ENCODE measurements around the gene CCDC88C.

The CCDC88C gene

DNA sequence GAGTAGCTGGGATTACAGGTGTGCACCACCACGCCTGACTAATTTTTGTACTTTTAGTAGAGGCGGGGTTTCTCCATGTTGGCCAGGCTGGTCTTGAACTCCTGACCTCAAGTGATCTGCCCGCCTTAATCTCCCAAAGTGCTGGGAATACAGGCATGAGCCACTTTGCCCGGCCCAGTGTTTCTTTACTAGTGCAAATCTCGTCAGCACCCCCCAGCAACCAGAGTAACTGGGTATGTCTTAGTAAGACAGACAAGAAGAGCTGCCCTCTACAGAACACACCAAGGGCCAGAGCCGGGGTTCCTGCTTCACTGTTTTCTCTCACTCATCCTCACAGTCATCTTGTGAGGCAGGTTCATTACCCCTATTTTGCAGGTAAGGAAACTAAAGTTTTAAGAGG lies 94.6 kb downstream of the CCDC88C start:
- Histone ChIP-seq H3K27ac (ENCODE audit: low read depth, low read length) (no peak overlapping the region), H2AFZ (ENCODE audit: low read length, unreplicated experiment) (no peak overlapping the region), H3K27me3 (ENCODE audit: insufficient read depth, low read length) (no peaks in the 10 kb centered on the region), H3K36me3 (ENCODE audit: insufficient read depth, low read length) (no peaks in the 10 kb centered on the region), H3K4me3 (ENCODE audit: low read depth, low read length) (no peak overlapping the region), H3K79me2 (ENCODE audit: control insufficient read depth, insufficient read depth, low read length, unreplicated experiment) (no peaks in the 10 kb centered on the region), H3K4me1 (ENCODE audit: control insufficient read depth, insufficient read depth, low read length, unreplicated experiment) (peaks cover 10% of the 10 kb centered on the region)

DNA sequence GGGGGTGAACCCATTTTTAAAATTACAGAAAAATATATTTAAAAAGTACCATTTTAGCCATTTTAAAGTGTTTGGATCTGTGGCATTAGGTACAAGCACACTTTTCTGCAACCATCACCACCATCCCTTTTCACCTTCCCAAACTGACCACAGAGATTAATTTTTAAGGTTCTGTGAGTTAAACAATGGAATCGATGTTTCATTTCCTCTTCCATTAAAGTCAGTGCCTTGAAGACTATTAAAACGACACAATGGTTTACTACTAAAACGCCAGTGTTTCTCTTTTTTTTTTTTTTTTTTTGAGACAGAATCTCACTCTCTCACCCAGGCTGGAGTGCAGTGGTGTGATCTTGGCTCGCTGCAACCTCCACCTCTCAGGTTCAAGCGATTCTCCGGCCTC lies 95.0 kb downstream of the CCDC88C start:
- no peaks in the 10 kb centered on the region for H3K79me2 ChIP-seq (ENCODE audit: control insufficient read depth, insufficient read depth, low read length, unreplicated experiment)
- no peak overlapping the region for H3K27ac ChIP-seq (ENCODE audit: low read depth, low read length)
- no peak overlapping the region for H3K4me3 ChIP-seq (ENCODE audit: low read depth, low read length)
- H3K27me3 ChIP-seq (ENCODE audit: insufficient read depth, low read length), result no peaks in the 10 kb centered on the region
- no peaks in the 10 kb centered on the region for H3K36me3 ChIP-seq (ENCODE audit: insufficient read depth, low read length)
- H3K4me1 ChIP-seq (ENCODE audit: control insufficient read depth, insufficient read depth, low read length, unreplicated experiment), result peaks cover 12% of the 10 kb centered on the region
- no peak overlapping the region for H2AFZ ChIP-seq (ENCODE audit: low read length, unreplicated experiment)

DNA sequence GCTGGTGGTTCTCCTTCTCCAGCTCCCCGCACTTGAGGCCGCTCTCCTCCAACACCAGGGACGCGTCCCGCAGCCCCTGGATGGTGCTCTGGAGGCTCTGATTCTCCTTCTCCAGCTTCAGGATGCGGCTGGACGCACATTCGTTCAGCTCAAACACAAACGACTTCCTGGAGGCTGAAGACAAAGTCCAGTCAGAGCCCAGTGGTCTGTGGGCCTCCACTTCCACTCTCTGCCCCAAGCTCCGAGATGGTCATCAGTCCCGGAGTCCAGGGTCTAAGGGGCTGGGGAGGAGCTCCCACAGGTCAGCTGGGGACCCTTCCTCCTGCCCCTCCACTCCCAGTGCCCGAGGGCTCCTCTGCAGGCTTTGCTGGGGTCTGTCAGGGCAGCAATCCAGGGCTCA lies 96.5 kb downstream of the CCDC88C start:
- H3K79me2 ChIP-seq (ENCODE audit: control insufficient read depth, insufficient read depth, low read length, unreplicated experiment), result no peaks in the 10 kb centered on the region
- H3K27ac ChIP-seq (ENCODE audit: low read depth, low read length), result no peak overlapping the region
- H3K4me3 ChIP-seq (ENCODE audit: low read depth, low read length), result no peak overlapping the region
- H3K36me3 ChIP-seq (ENCODE audit: insufficient read depth, low read length), result no peaks in the 10 kb centered on the region
- no peak overlapping the region for H2AFZ ChIP-seq (ENCODE audit: low read length, unreplicated experiment)
- no peaks in the 10 kb centered on the region for H3K27me3 ChIP-seq (ENCODE audit: insufficient read depth, low read length)
- H3K4me1 ChIP-seq (ENCODE audit: control insufficient read depth, insufficient read depth, low read length, unreplicated experiment), result peaks cover 21% of the 10 kb centered on the region

DNA sequence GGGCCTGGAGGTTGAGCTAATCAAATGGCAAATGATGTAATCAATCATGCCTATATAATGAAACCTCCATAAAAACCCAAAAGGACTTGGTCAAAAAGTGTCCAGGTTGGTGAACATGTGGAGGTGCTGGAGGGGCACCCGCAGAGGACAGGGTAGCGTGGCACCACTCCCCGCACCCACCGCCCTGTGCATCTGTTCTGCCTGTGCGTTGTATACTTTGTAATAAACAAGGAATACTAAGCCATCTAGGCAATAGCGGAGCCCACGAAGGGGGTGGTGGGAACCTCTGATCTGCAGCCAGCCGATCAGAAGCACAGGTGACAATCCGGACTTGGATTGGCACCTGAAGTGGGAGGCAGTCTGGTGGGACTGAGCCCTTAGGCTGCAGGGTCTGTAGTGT lies 97.4 kb downstream of the CCDC88C start:
- Histone ChIP-seq H3K36me3 (ENCODE audit: insufficient read depth, low read length) (no peaks in the 10 kb centered on the region), H3K4me1 (ENCODE audit: control insufficient read depth, insufficient read depth, low read length, unreplicated experiment) (peaks cover 21% of the 10 kb centered on the region)

DNA sequence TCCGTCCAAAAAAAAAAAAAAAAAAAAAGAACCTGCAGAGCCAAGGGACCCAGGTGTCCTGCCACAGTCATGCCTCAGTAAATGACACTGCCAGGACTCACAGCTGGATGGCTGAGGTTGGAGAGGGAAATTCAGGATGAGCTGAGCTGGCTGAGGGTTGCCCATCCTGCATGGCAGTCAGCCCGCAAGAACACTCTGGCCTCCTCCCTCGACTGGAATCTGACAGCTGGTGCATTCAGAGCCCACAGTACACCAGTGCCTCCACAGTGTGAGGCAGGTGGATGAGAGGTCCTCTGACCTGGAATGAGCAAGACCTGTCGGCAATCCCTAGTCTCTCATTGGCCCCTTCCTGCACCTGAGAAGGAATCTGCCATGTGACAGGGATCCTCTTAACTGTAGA lies 98.7 kb downstream of the CCDC88C start:
- Histone ChIP-seq H3K79me2 (ENCODE audit: control insufficient read depth, insufficient read depth, low read length, unreplicated experiment) (no peaks in the 10 kb centered on the region), H3K27ac (ENCODE audit: low read depth, low read length) (no peak overlapping the region), H3K4me3 (ENCODE audit: low read depth, low read length) (no peak overlapping the region), H3K27me3 (ENCODE audit: insufficient read depth, low read length) (no peaks in the 10 kb centered on the region), H2AFZ (ENCODE audit: low read length, unreplicated experiment) (no peak overlapping the region), H3K36me3 (ENCODE audit: insufficient read depth, low read length) (no peaks in the 10 kb centered on the region), H3K4me1 (ENCODE audit: control insufficient read depth, insufficient read depth, low read length, unreplicated experiment) (peaks cover 14% of the 10 kb centered on the region)

More for the DNA sequence above, 97.4 kb downstream of the CCDC88C start:
- no peak overlapping the region for H3K27ac ChIP-seq (ENCODE audit: low read depth, low read length)
- no peaks in the 10 kb centered on the region for H3K79me2 ChIP-seq (ENCODE audit: control insufficient read depth, insufficient read depth, low read length, unreplicated experiment)
- H2AFZ ChIP-seq (ENCODE audit: low read length, unreplicated experiment), result no peak overlapping the region
- no peaks in the 10 kb centered on the region for H3K27me3 ChIP-seq (ENCODE audit: insufficient read depth, low read length)
- no peak overlapping the region for H3K4me3 ChIP-seq (ENCODE audit: low read depth, low read length)

DNA sequence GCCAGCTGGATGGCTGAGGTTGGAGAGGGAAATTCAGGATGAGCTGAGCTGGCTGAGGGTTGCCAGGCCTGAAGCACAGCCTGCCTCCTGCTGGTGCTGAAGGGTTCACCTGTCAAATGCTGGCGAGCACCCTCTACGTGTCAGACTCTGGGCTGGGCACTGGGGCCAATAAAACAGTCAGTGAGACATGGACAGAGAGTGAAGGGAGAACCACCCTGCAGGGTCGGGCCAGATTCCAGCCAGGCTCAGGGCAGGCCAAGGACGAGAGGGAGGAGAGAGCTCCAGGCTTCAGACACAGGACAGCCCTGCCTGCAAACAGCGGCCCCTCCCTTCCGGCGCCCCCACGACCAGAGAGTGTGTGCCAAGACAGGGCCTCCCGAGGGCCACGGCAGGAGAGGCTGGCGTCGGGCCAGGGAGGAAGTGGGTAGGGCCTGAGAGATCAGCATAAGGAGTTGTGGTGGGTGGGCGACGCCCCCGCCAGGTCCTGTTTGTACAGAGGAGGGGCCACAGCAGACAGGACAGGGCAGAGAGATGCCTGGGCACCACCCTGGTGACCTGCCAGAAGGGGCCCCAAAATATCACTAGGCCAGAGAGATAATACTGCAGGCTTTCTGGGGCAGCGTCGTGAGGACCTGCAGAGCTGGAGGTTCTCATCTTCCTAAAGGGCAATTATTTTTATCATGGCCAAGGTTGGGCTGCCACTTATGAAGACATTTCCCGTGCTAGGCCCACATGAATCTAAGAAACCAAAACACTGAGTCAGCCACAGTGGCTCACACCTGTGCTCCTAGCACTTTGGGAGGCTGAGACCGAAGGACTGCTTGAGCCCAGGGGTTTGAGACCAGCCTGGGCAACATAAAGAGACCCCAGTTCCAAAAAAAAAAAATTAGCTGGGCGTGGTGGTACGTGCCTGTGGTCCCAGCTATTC lies 100.0 kb downstream of the CCDC88C start:
- Histone ChIP-seq H3K4me3 (ENCODE audit: low read depth, low read length) (no peak overlapping the region), H3K4me1 (ENCODE audit: control insufficient read depth, insufficient read depth, low read length, unreplicated experiment) (peaks cover 11% of the 10 kb centered on the region), H3K27me3 (ENCODE audit: insufficient read depth, low read length) (no peaks in the 10 kb centered on the region), H3K36me3 (ENCODE audit: insufficient read depth, low read length) (no peaks in the 10 kb centered on the region), H3K27ac (ENCODE audit: low read depth, low read length) (no peak overlapping the region), H2AFZ (ENCODE audit: low read length, unreplicated experiment) (peak overlapping the region; percentile 13), H3K79me2 (ENCODE audit: control insufficient read depth, insufficient read depth, low read length, unreplicated experiment) (no peaks in the 10 kb centered on the region)

DNA sequence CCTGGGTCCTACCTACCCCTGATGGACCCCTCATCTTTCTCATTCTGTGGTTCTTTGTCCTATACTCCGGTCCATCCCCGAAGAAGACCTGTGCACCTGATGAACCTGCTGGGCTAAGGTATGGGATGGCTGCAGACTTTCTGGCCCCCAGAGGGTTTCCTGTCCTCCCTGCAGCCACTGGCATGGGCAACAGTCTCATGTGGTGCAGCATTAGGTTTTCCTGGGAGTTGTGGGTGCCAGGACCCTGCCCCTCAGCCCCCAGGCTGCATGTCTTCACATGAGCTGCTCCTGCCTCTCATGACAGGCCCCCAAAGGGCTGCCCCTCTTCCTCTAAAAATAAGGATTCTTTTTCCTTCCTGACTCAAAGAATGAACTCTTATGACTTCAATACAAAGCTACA lies 100.9 kb downstream of the CCDC88C start:
- H3K27ac ChIP-seq (ENCODE audit: low read depth, low read length), result no peak overlapping the region
- no peaks in the 10 kb centered on the region for H3K27me3 ChIP-seq (ENCODE audit: insufficient read depth, low read length)
- no peaks in the 10 kb centered on the region for H3K36me3 ChIP-seq (ENCODE audit: insufficient read depth, low read length)

DNA sequence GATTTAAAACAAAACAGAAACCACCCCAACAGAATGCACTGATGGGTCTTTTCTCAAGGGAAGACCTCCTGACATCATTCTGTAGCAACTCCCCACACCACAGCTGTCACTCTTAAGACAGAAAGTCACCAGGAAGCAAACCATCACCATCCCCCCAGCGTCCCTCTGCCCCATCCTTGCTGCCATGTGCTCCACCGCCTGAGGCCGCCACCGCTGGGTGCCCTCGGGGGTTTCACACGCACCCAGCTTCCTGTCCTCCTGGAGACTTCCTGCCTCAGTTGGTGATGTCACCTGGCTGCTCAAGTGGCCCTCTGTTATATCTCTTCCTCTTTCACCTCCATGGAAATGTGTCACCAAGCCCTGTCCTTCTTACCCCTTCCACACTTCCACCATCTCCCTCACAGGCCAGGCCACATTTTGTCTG lies 101.8 kb downstream of the CCDC88C start:
- H2AFZ ChIP-seq (ENCODE audit: low read length, unreplicated experiment), result no peak overlapping the region
- H3K27ac ChIP-seq (ENCODE audit: low read depth, low read length), result no peak overlapping the region
- no peak overlapping the region for H3K4me3 ChIP-seq (ENCODE audit: low read depth, low read length)
- no peaks in the 10 kb centered on the region for H3K36me3 ChIP-seq (ENCODE audit: insufficient read depth, low read length)
- H3K4me1 ChIP-seq (ENCODE audit: control insufficient read depth, insufficient read depth, low read length, unreplicated experiment), result peaks cover 11% of the 10 kb centered on the region
- no peaks in the 10 kb centered on the region for H3K79me2 ChIP-seq (ENCODE audit: control insufficient read depth, insufficient read depth, low read length, unreplicated experiment)
- no peaks in the 10 kb centered on the region for H3K27me3 ChIP-seq (ENCODE audit: insufficient read depth, low read length)

More for the DNA sequence above, 100.9 kb downstream of the CCDC88C start:
- no peaks in the 10 kb centered on the region for H3K79me2 ChIP-seq (ENCODE audit: control insufficient read depth, insufficient read depth, low read length, unreplicated experiment)
- no peak overlapping the region for H3K4me3 ChIP-seq (ENCODE audit: low read depth, low read length)
- peaks cover 11% of the 10 kb centered on the region for H3K4me1 ChIP-seq (ENCODE audit: control insufficient read depth, insufficient read depth, low read length, unreplicated experiment)
- H2AFZ ChIP-seq (ENCODE audit: low read length, unreplicated experiment), result no peak overlapping the region

DNA sequence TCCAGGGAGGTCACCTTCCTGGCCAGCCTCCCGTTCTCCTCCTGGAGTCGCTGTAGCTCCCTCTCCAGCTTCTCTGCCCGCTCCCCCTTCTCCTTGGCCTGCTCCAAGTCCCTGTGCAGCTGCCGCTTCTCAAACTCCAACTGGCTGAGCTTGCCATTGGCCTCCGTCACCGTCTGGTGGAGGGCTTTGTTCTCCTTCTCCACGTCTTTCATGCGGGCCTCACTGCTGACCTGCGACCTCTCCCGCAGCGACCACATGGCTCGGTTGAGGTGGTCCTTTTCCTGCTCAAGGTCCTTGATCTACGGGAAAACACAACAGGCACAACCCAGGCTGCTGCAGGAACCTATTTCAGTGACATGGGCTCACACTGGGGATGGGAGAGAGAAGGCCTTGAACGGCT lies 103.8 kb downstream of the CCDC88C start:
- Histone ChIP-seq H3K79me2 (ENCODE audit: control insufficient read depth, insufficient read depth, low read length, unreplicated experiment) (no peaks in the 10 kb centered on the region), H3K27ac (ENCODE audit: low read depth, low read length) (no peak overlapping the region), H3K4me3 (ENCODE audit: low read depth, low read length) (no peak overlapping the region), H3K4me1 (ENCODE audit: control insufficient read depth, insufficient read depth, low read length, unreplicated experiment) (peaks cover 11% of the 10 kb centered on the region), H2AFZ (ENCODE audit: low read length, unreplicated experiment) (no peak overlapping the region), H3K27me3 (ENCODE audit: insufficient read depth, low read length) (no peaks in the 10 kb centered on the region), H3K36me3 (ENCODE audit: insufficient read depth, low read length) (no peaks in the 10 kb centered on the region)

DNA sequence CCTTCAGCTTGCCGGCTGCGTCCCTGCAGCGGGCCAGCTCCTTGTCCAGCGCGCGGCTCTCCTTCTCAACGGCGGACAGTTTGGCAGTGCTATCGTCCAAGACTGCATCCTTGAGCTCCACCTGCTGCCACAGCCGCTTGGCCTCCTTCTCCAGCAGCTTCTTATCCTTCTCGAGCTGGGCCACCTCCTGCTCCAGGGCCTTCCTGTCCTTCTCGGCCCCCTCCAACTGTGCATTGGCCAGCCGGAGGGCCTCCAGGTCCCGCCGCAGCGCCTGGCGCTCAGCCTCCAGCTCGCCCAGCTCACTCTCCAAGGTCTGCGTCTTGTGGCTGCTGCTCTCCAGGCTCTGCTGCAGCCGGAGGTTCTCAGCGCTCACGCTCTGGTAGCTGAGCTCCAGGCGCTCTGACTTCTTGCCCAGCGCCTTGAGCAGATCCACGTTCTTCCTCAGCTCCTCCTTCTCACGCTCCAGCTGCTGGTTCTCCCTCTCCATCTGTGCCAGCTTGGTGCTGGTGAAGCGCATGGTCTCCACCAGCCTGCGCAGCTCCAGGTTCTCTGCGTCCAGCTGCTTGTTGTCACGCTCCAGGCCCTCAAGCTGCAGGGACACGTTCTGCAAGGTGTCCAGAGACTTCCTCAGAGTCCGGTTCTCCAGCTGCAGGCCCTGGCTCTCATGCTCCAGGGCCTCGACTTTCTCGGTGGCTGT lies 104.3 kb downstream of the CCDC88C start:
- Histone ChIP-seq H3K27me3 (ENCODE audit: insufficient read depth, low read length) (no peaks in the 10 kb centered on the region), H3K4me3 (ENCODE audit: low read depth, low read length) (no peak overlapping the region), H3K36me3 (ENCODE audit: insufficient read depth, low read length) (no peaks in the 10 kb centered on the region), H3K27ac (ENCODE audit: low read depth, low read length) (no peak overlapping the region), H3K79me2 (ENCODE audit: control insufficient read depth, insufficient read depth, low read length, unreplicated experiment) (no peaks in the 10 kb centered on the region), H2AFZ (ENCODE audit: low read length, unreplicated experiment) (no peak overlapping the region), H3K4me1 (ENCODE audit: control insufficient read depth, insufficient read depth, low read length, unreplicated experiment) (peaks cover 11% of the 10 kb centered on the region)

DNA sequence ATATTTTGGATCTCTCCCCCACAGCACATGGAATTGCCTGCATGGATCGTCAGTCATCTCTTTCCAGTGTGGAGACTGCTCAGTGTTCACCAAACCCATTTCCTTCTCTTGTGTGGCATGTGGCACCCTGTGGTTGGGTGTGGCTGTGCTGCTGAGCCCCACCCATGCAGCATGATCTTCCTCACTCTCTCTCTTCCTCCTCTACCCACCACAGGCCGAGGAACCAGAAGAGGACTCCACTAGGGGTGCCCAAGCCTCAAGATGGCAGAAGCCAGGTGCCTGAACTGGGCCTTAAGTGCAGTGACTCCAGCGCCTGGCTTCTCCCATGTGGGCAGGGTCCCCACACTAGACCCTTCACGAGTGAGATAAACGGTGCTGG lies 106.3 kb downstream of the CCDC88C start:
- Histone ChIP-seq H3K27me3 (ENCODE audit: insufficient read depth, low read length) (no peaks in the 10 kb centered on the region), H3K4me3 (ENCODE audit: low read depth, low read length) (no peak overlapping the region), H3K4me1 (ENCODE audit: control insufficient read depth, insufficient read depth, low read length, unreplicated experiment) (no peaks in the 10 kb centered on the region), H3K79me2 (ENCODE audit: control insufficient read depth, insufficient read depth, low read length, unreplicated experiment) (no peaks in the 10 kb centered on the region), H2AFZ (ENCODE audit: low read length, unreplicated experiment) (no peak overlapping the region), H3K27ac (ENCODE audit: low read depth, low read length) (no peak overlapping the region), H3K36me3 (ENCODE audit: insufficient read depth, low read length) (no peaks in the 10 kb centered on the region)
